K562 (cell line): Measurements from ENCODE around the gene NPAS1. TPM values are rescaled to one million over a fixed set of nuclear protein-coding genes. Genes with fewer than 3 reads are reported as not detected.
"Not testable (repeated sequence)": the region's sequence is repeated elsewhere in the genome, so short reads cannot be mapped to it uniquely, and the experiment has no call there.

Experiments
- ATAC-seq: fragments of 200-7000 bp; cut with Tn5 transposase; 3 replicates; pipeline ENCODE4 v1.9.1; 2020; ENCODE audit warnings: moderate library complexity
- BruUV-seq: library from RNA; stranded (reverse); fragments of 400-500 nt; replicated peaks from 2 replicates; lab custom pipeline; 2021; lab: Mats Ljungman, UMichigan
- CTCF ChIA-PET: fragments of 300-600 bp; formaldehyde crosslinking; extraction: SDS; loops from one replicate; lab custom pipeline; 2021; ENCODE audit warnings: low intra/inter-chr PET ratio; lab: Yijun Ruan, JAX
- POLR2A ChIA-PET: fragments of 300-600, 350-650 bp; sonication (Branson Sonifier 250); formaldehyde crosslinking; extraction: SDS; loops from one replicate; lab custom pipeline; 2021; ENCODE audit warnings: antibody characterized with exemption, inconsistent platforms; lab: Yijun Ruan, JAX
- DNase-seq, 4 experiments: peaks; one replicate each; pipeline versions ENCODE4 v3.0.0 to v3.0.0-alpha.2; 2011 to 2018; ENCODE audit warnings: low spot score in 3 of 4, mixed read lengths in 3 of 4; ENCODE audit errors: extremely low read depth in 1 of 4
- FAIRE-seq: peaks from 2 replicates; lab custom pipeline; 2011; peaks lifted over from hg19 to GRCh38; lab: Jason Lieb, UNC
- H2AFZ ChIP-seq: 2 replicates; pipeline ENCODE4 v1.6.0; 2011; ENCODE audit warnings: low read depth, low read length, control low read depth, inconsistent platforms
- H3K27ac ChIP-seq: fragments of 200-600 bp; 3 replicates; pipeline ENCODE4 v1.8.0; 2011; ENCODE audit warnings: low read depth, mild to moderate bottlenecking, control low read depth, inconsistent platforms, low read length, moderate library complexity, mixed read lengths; ENCODE audit errors: extremely low read depth
- H3K27me3 ChIP-seq, 2 experiments: fragments of 300-600 bp in 1 of 2; 2 replicates in 1 of 2; 3 replicates in 1 of 2; pipeline versions ENCODE4 v1.6.0 to v1.8.0; 2011; ENCODE audit warnings: inconsistent platforms in 2 of 2, low read length in 2 of 2, mild to moderate bottlenecking in 1 of 2, mixed read lengths in 1 of 2, moderate library complexity in 1 of 2; ENCODE audit not compliant: control insufficient read depth in 2 of 2, insufficient read depth in 2 of 2
- H3K36me3 ChIP-seq: fragments of 300-600 bp; 3 replicates; pipeline ENCODE4 v1.8.0; 2011; ENCODE audit warnings: mild to moderate bottlenecking, low read length, inconsistent platforms; ENCODE audit not compliant: control insufficient read depth, insufficient read depth
- H3K4me1 ChIP-seq, 2 experiments: fragments of 200-600 bp in 1 of 2; replicated peaks in 1 of 2; 2 replicates in 1 of 2; 3 replicates in 1 of 2; pipeline versions ENCODE4 v1.5.1 to v1.8.0; 2011; ENCODE audit warnings: inconsistent platforms in 2 of 2, low read length in 2 of 2, mild to moderate bottlenecking in 1 of 2, mixed read lengths in 1 of 2, moderate library complexity in 1 of 2; ENCODE audit not compliant: control insufficient read depth in 2 of 2, insufficient read depth in 2 of 2
- H3K4me2 ChIP-seq: 2 replicates; pipeline ENCODE4 v1.6.1; 2011; ENCODE audit warnings: low read length, control low read depth, inconsistent platforms, mixed read lengths; ENCODE audit not compliant: insufficient read depth
- H3K4me3 ChIP-seq: fragments of 200-600 bp; sonication (generic), shearing (Covaris generic); 2 replicates; pipeline ENCODE4 v1.5.1; 2016; ENCODE audit warnings: control low read depth, inconsistent platforms
- H3K79me2 ChIP-seq: fragments of 200-600 bp; 3 replicates; pipeline ENCODE4 v1.8.0; 2011; ENCODE audit warnings: low read length, inconsistent platforms; ENCODE audit not compliant: control insufficient read depth, insufficient read depth
- H3K9ac ChIP-seq, 2 experiments: 2 replicates each; pipeline versions ENCODE4 v1.6.0 to v1.6.1; 2011; ENCODE audit warnings: low read depth in 2 of 2, low read length in 2 of 2, control low read depth in 1 of 2, inconsistent platforms in 1 of 2, mild to moderate bottlenecking in 1 of 2, mixed read lengths in 1 of 2; ENCODE audit not compliant: insufficient read depth in 1 of 2
- H3K9me1 ChIP-seq: one replicate; pipeline ENCODE4 v1.6.0; 2011; ENCODE audit warnings: inconsistent platforms, mild to moderate bottlenecking, low read length, moderate library complexity; ENCODE audit not compliant: control insufficient read depth, insufficient read depth
- H3K9me3 ChIP-seq: replicated peaks from 2 replicates; pipeline ENCODE4 v1.5.1; 2011; ENCODE audit warnings: low read depth, low read length, inconsistent platforms; ENCODE audit not compliant: control insufficient read depth, insufficient read depth
- H4K20me1 ChIP-seq: replicated peaks from 2 replicates; pipeline ENCODE4 v1.6.1; 2011; ENCODE audit warnings: low read length, inconsistent platforms, mixed read lengths; ENCODE audit not compliant: control insufficient read depth, insufficient read depth
- GABPB2 ChIP-seq: fragments of 250-450 bp; sonication (Bioruptor Pico); conservative IDR thresholded peaks from 2 replicates; pipeline ENCODE4 v1.5.1; 2021; ENCODE audit warnings: mild to moderate bottlenecking
- POLR2G ChIP-seq: fragments of 200-400 bp; formaldehyde crosslinking; IDR thresholded peaks from 2 replicates; pipeline ENCODE4 v1.6.1; 2017; ENCODE audit warnings: low read depth, mild to moderate bottlenecking, antibody characterized with exemption, low read length, moderate library complexity
- SMARCC2 ChIP-seq: fragments of 450-650 bp; IDR thresholded peaks from 2 replicates; pipeline ENCODE4 v1.6.1; 2017; ENCODE audit warnings: antibody characterized with exemption, moderate library complexity, mild to moderate bottlenecking, low read depth
- WGBS: fragments of 100-300 bp; shearing (Covaris generic); methylation state at CpG from one replicate; pipeline ENCODE4 v1.1.6; 2016; ENCODE audit warnings: low coverage, mixed read lengths; ENCODE audit not compliant: insufficient coverage; ENCODE audit errors: missing lambda C conversion rate; 5-methylcytosine and 5-hydroxymethylcytosine counted together
- in situ Hi-C: fragments of 300-500 bp; cut with MboI; formaldehyde crosslinking; loops from 4 replicates; pipeline ENCODE4 v1.15.0; 2018; ENCODE audit warnings: inconsistent platforms, mixed read lengths
- intact Hi-C: fragments of 100-400 bp; cut with micrococcal nuclease; formaldehyde crosslinking; loops from 2 replicates; pipeline ENCODE4 v1.14.2; 2022
- polyA plus RNA-seq, 8 experiments: library from polyadenylated mRNA; depleted of rRNA in 4 of 8; stranded (reverse) in 5 of 8; unstranded in 3 of 8; fragments of >200 nt; fragmentation: Nextera tagmentation in 2 of 8; fragmentation: Illumina TruSeq in 1 of 8; extraction: Ambion mirVana in 2 of 8; extraction: Trizol in 1 of 8; gene quantifications; 2 replicates each; pipeline versions ENCODE4 v1.2.1 to v1.2.3, GENCODE V29; 2011 to 2014; ENCODE audit warnings: inconsistent platforms in 1 of 8, missing spikeins in 1 of 8
- total RNA-seq, 7 experiments: library from RNA; depleted of rRNA in 6 of 7; stranded (reverse); fragments of >200 nt in 6 of 7; fragmentation: Illumina TruSeq in 2 of 7; extraction: Trizol in 2 of 7; gene quantifications; 2 replicates each; pipeline versions ENCODE4 v1.2.1 to v1.2.3, GENCODE V29; 2011 to 2021; ENCODE audit warnings: low replicate concordance in 1 of 7

NPAS1 gene
- total and polyA plus RNA-seq, 9 of the 15 experiments (the other 6 are each of a cell fraction or from before 2014, with no cell fraction given), result 0.58 to 5.3 (median 2.0) TPM; not detected in 2

- Histone ChIP-seq H2AFZ (no peak overlapping the region), H3K36me3 (peaks cover 93% of the 10 kb centered on the region; the same call in 2 of the 3 replicates), H3K4me1 (peaks cover 0 to 8% of the 10 kb centered on the region in 2 experiments; a peak in 2 of 5 replicates), H4K20me1 (no peaks in the 10 kb centered on the region), H3K9me3 (no peaks in the 10 kb centered on the region), H3K27ac (no peak overlapping the region), H3K4me3 (no peak overlapping the region), H3K9ac (peak overlapping the region in 1 of 2 experiments; percentile 2; a peak in 2 of 4 replicates), H3K27me3 (no peaks in the 10 kb centered on the region), H3K79me2 (no peaks in the 10 kb centered on the region; the same call in 1 of the 3 replicates), H3K4me2 (no peak overlapping the region), H3K9me1 (no peaks in the 10 kb centered on the region)
- FAIRE-seq (no peak), DNase-seq (no peak), ATAC-seq (no peak)
- no peak for TF ChIP-seq SMARCC2
- 0 out of 2 replicates have a peak, but pooled peaks have one; percentile 57 for TF ChIP-seq POLR2G
- POLR2A ChIA-PET, result interaction anchor here (1.5 kb wide), 1 partner anchor 64 kb away, joined by 6 read pairs; no protein-coding TSS in a partner anchor
- in situ Hi-C loops, result no loop called here
- BruUV-seq, result no TSS peak
- intact Hi-C loops, result no loop called here
- 91% methylated on average over 11 of the region's 15 CpGs for WGBS
- CTCF ChIA-PET, result no interaction called here
Observed at GRCh38 chr19:47075179-47075810, 55.7 kb downstream of the NPAS1 start.

- no TSS peak for BruUV-seq
- Histone ChIP-seq H3K79me2 (no peaks in the 10 kb centered on the region; the same call in 1 of the 3 replicates), H3K4me1 (peaks cover 0 to 8% of the 10 kb centered on the region in 2 experiments; a peak in 2 of 5 replicates), H4K20me1 (no peaks in the 10 kb centered on the region), H3K9me3 (no peaks in the 10 kb centered on the region), H3K27ac (no peak overlapping the region), H3K27me3 (no peaks in the 10 kb centered on the region), H3K9me1 (no peaks in the 10 kb centered on the region), H3K4me3 (no peak overlapping the region), H3K36me3 (peaks cover 93% of the 10 kb centered on the region; the same call in 2 of the 3 replicates), H2AFZ (no peak overlapping the region), H3K4me2 (no peak overlapping the region), H3K9ac (no peak overlapping the region)
- TF ChIP-seq GABPB2, result no peak
- ChIA-PET CTCF (no interaction called here), POLR2A (interaction anchor here (1.5 kb wide), 1 partner anchor 63 kb away, joined by 6 read pairs; no protein-coding TSS in a partner anchor)
- in situ Hi-C loops, result no loop called here
- WGBS, result 91% methylated on average over 13 of the region's 13 CpGs
- no peak for DNase-seq
- FAIRE-seq, result no peak
- intact Hi-C loops, result no loop called here
- ATAC-seq, result no peak
Observed at GRCh38 chr19:47075941-47076340, 56.3 kb downstream of the NPAS1 start.

- FAIRE-seq, H3K4me2 ChIP-seq, H3K27me3 ChIP-seq, H3K9me1 ChIP-seq, H3K27ac ChIP-seq, ATAC-seq, DNase-seq, in situ Hi-C loops, BruUV-seq, H3K4me3 ChIP-seq, H3K4me1 ChIP-seq, H3K79me2 ChIP-seq, H3K9ac ChIP-seq, intact Hi-C loops, H3K9me3 ChIP-seq, H2AFZ ChIP-seq, H4K20me1 ChIP-seq: not testable (repeated sequence)
- 98% methylated on average over 12 of the region's 13 CpGs for WGBS
- ChIA-PET POLR2A (interaction anchor here (2.3 kb wide), 1 partner anchor 26 kb away, joined by 5 read pairs; no protein-coding TSS in a partner anchor), CTCF (interaction anchor here (0.9 to 2.7 kb wide), 3 partner anchors 43 to 629 kb away, joined by 3 to 35 read pairs (median 5); no protein-coding TSS in a partner anchor)
- peaks cover 96% of the 10 kb centered on the region; the same call in 2 of the 3 replicates for H3K36me3 ChIP-seq
Observed at GRCh38 chr19:47078351-47078750, 58.7 kb downstream of the NPAS1 start.
